HG03442 (cell line): Measurements from ENCODE around the gene DNHD1.
A peak's percentile ranks its signal among the peaks of the same experiment; 100 is the strongest.

Source experiments
- ATAC-seq: cut with Tn5 transposase; IDR thresholded peaks from one replicate; pipeline ENCODE4 v1.9.1; 2021; ENCODE audit warnings: mild to moderate bottlenecking, moderate library complexity; ENCODE audit not compliant: unreplicated experiment

DNHD1 gene

GRCh38 chr11:6497069-6497839 is at the start of gene DNHD1:
TSS of gene DNHD1 (plus strand) at chr11:6497280. CDS start at chr11:6498216, 936 bp downstream.
- ATAC-seq, result no peak

- ATAC-seq, result no peak
Measured at GRCh38 chr11:6448574-6448973, 48.5 kb upstream of the DNHD1 start.

GRCh38 chr11:6452219-6452618 is 44.9 kb upstream of the DNHD1 start:
- ATAC-seq, result no peak

- no peak for ATAC-seq
Measured at GRCh38 chr11:6453152-6453551, 43.9 kb upstream of the DNHD1 start.

- no peak for ATAC-seq
Measured at GRCh38 chr11:6455070-6455469, 42.0 kb upstream of the DNHD1 start.

GRCh38 chr11:6456361-6457073 is 40.6 kb upstream of the DNHD1 start:
- ATAC-seq, result no peak

GRCh38 chr11:6457581-6458320 is 39.3 kb upstream of the DNHD1 start:
- no peak for ATAC-seq

GRCh38 chr11:6458352-6459098 is 38.6 kb upstream of the DNHD1 start:
- no peak for ATAC-seq

GRCh38 chr11:6459099-6459450 is 38.0 kb upstream of the DNHD1 start:
- ATAC-seq, result no peak

GRCh38 chr11:6468712-6469495 is 28.2 kb upstream of the DNHD1 start:
- ATAC-seq, result peak; percentile 74

GRCh38 chr11:6469599-6469998 is 27.5 kb upstream of the DNHD1 start:
- no peak for ATAC-seq

- ATAC-seq, result no peak
Measured at GRCh38 chr11:6472934-6473333, 24.1 kb upstream of the DNHD1 start.

GRCh38 chr11:6473451-6474412 is 23.3 kb upstream of the DNHD1 start, which contains the start of gene TRIM3:
TSS of gene TRIM3 (minus strand) at chr11:6473941. CDS start at chr11:6465695, 8,246 bp downstream.
- peak; percentile 64 for ATAC-seq

GRCh38 chr11:6474413-6474792 is 22.7 kb upstream of the DNHD1 start:
- ATAC-seq, result no peak

GRCh38 chr11:6474806-6475500 is 22.1 kb upstream of the DNHD1 start:
- ATAC-seq, result no peak

GRCh38 chr11:6475936-6476335 is 21.1 kb upstream of the DNHD1 start:
- ATAC-seq, result no peak

- no peak for ATAC-seq
Measured at GRCh38 chr11:6476571-6476970, 20.5 kb upstream of the DNHD1 start.

- ATAC-seq, result no peak
Measured at GRCh38 chr11:6480299-6480914, 16.7 kb upstream of the DNHD1 start.
